NCI-H2107 treated with DMSO at 0.1 percent for 48 hours (cell line): Measurements from ENCODE around the gene ATF6B.
"Not testable (repeated sequence)": the region's sequence is repeated elsewhere in the genome, so short reads cannot be mapped to it uniquely, and the experiment has no call there.

Experiments
- DNase-seq: peaks from one replicate; lab custom pipeline; 2025; ENCODE audit not compliant: unreplicated experiment; lab: John Stamatoyannopoulos, UW

ATF6B gene

GRCh38 chr6:32108727-32109113 is 19.3 kb downstream of the ATF6B start:
- DNase-seq = no peak

GRCh38 chr6:32108094-32108627 is 19.9 kb downstream of the ATF6B start:
- no peak for DNase-seq

GRCh38 chr6:32107406-32107805 is 20.6 kb downstream of the ATF6B start:
- no peak for DNase-seq

- DNase-seq = no peak
These were observed 22.6 kb downstream of the ATF6B start for GRCh38 chr6:32105433-32105832.

- DNase-seq = no peak
These were observed 25.8 kb downstream of the ATF6B start for GRCh38 chr6:32102255-32102654.

GRCh38 chr6:32100251-32100650 is 27.8 kb downstream of the ATF6B start:
- not testable (repeated sequence) for DNase-seq

GRCh38 chr6:32097364-32097763 is 30.7 kb downstream of the ATF6B start:
- DNase-seq = no peak

- no peak for DNase-seq
These were observed 31.4 kb downstream of the ATF6B start for GRCh38 chr6:32096394-32097258.

GRCh38 chr6:32096087-32096393 is 32.0 kb downstream of the ATF6B start:
- DNase-seq = no peak

- no peak for DNase-seq
These were observed 32.5 kb downstream of the ATF6B start for GRCh38 chr6:32095338-32096086.

GRCh38 chr6:32092760-32093497 is 35.1 kb downstream of the ATF6B start:
- no peak for DNase-seq

GRCh38 chr6:32089082-32089828 is 38.8 kb downstream of the ATF6B start:
- no peak for DNase-seq

GRCh38 chr6:32088487-32089049 is 39.5 kb downstream of the ATF6B start:
- no peak for DNase-seq

GRCh38 chr6:32087574-32088486 is 40.2 kb downstream of the ATF6B start:
- no peak for DNase-seq

- DNase-seq = no peak
These were observed 41.1 kb downstream of the ATF6B start for GRCh38 chr6:32086661-32087573.

GRCh38 chr6:32085759-32086459 is 42.1 kb downstream of the ATF6B start:
- no peak for DNase-seq

GRCh38 chr6:32084780-32085179 is 43.3 kb downstream of the ATF6B start:
- no peak for DNase-seq
